Measurements from ENCODE around the gene PSTPIP2. TPM values are rescaled to one million over a fixed set of nuclear protein-coding genes. Genes with fewer than 3 reads are reported as not detected.

PSTPIP2 gene
- total and polyA plus RNA-seq, 2 of the 4 experiments (the other 2 are of a cell fraction): 10.4 to 12.4 TPM

DNA sequence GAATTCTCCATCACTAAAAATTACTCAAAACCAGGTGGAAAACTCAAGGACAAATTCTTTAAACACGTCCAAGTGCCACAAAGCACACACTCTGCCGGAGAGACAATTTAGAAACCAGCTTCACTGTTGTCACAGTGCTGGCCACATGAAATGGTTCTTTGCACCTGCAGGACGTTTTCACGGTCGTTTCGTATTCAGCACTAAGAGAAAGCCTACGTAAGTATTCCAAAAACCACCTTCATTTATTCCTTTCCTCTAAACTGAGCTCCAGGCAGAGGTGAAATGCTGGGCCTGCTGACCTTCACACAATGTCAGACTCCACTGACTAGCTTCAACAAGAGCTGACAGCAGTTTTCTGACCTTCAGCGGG lies 25.4 kb upstream of the PSTPIP2 start (continued):
- no peak for TF ChIP-seq ELK1 (IDR thresholded peaks at IDR 0.05; ENCODE audit: borderline replicate concordance, low read depth, low read length)
- TF ChIP-seq RCOR1 (IDR thresholded peaks at IDR 0.05; ENCODE audit: insufficient replicate concordance, low read length): no peak
- TF ChIP-seq, protein P1, sequence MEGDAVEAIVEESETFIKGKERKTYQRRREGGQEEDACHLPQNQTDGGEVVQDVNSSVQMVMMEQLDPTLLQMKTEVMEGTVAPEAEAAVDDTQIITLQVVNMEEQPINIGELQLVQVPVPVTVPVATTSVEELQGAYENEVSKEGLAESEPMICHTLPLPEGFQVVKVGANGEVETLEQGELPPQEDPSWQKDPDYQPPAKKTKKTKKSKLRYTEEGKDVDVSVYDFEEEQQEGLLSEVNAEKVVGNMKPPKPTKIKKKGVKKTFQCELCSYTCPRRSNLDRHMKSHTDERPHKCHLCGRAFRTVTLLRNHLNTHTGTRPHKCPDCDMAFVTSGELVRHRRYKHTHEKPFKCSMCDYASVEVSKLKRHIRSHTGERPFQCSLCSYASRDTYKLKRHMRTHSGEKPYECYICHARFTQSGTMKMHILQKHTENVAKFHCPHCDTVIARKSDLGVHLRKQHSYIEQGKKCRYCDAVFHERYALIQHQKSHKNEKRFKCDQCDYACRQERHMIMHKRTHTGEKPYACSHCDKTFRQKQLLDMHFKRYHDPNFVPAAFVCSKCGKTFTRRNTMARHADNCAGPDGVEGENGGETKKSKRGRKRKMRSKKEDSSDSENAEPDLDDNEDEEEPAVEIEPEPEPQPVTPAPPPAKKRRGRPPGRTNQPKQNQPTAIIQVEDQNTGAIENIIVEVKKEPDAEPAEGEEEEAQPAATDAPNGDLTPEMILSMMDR (conservative IDR thresholded peaks at IDR 0.05; ENCODE audit: low read depth, low read length): no peak

Data from IMR-90 (cell line).